ENCODE data around the gene CDH5. TPM values are rescaled to one million over a fixed set of nuclear protein-coding genes. Genes with fewer than 3 reads are reported as not detected.

CDH5 gene
- total and polyA plus RNA-seq, 2 of the 4 experiments (the other 2 are of a cell fraction), result not detected

DNA sequence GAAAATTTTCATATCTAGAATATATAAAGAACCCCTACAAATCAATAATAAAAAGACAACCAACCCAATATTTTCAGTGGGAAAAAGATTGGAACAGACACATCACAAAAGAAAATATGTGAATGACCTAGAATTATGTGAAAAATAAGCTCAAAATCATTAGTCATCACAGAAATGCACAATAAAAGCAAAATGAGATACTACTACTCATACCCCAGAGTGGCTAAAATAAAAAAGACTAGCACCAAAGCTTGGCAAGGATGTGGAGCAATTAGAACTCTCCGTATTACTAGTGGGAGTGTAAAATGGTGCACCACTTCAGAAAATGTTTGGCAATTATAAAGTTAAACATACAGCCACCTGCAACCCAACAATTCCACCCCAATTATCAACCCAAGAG, 48.0 kb upstream of the CDH5 start:
- in situ Hi-C loops (cut with MboI; ENCODE audit: low sequenced_read_pairs), result no loop called here
- no peak overlapping the region for H3K4ac ChIP-seq (ENCODE audit: low read depth, low read length)
- no peaks in the 10 kb centered on the region for H3K36me3 ChIP-seq (ENCODE audit: control insufficient read depth, insufficient read depth, low read length)
- POLR2A ChIA-PET (ENCODE audit: unreplicated experiment), result no interaction called here
- no peak overlapping the region for H2AK9ac ChIP-seq (replicated peaks; ENCODE audit: low read depth, low read length, poor library complexity)
- no peak overlapping the region for H2AK5ac ChIP-seq (ENCODE audit: low read depth, low read length)
- no peak overlapping the region for H2BK20ac ChIP-seq (ENCODE audit: low read depth, low read length)
- H3K4me1 ChIP-seq (ENCODE audit: control insufficient read depth, insufficient read depth, low read length), result no peaks in the 10 kb centered on the region; the same call in 1 of the 2 replicates
- H4K91ac ChIP-seq (ENCODE audit: insufficient read depth, low read depth, low read length), result no peak overlapping the region
- no peak overlapping the region for H3K4me3 ChIP-seq (ENCODE audit: insufficient read depth, low read depth, low read length)
- H3K18ac ChIP-seq (ENCODE audit: low read depth, low read length), result no peak overlapping the region
- H3K9ac ChIP-seq (ENCODE audit: low read depth, low read length), result no peak overlapping the region
- no peaks in the 10 kb centered on the region for H3K9me3 ChIP-seq (ENCODE audit: control insufficient read depth, insufficient read depth, low read length)
- no peak for TF ChIP-seq NFE2L2 (IDR thresholded peaks at IDR 0.05; ENCODE audit: low read depth, low read length)
- no peak for TF ChIP-seq MXI1 (IDR thresholded peaks at IDR 0.05; ENCODE audit: borderline replicate concordance, low read depth, low read length)
- TF ChIP-seq, protein P1, sequence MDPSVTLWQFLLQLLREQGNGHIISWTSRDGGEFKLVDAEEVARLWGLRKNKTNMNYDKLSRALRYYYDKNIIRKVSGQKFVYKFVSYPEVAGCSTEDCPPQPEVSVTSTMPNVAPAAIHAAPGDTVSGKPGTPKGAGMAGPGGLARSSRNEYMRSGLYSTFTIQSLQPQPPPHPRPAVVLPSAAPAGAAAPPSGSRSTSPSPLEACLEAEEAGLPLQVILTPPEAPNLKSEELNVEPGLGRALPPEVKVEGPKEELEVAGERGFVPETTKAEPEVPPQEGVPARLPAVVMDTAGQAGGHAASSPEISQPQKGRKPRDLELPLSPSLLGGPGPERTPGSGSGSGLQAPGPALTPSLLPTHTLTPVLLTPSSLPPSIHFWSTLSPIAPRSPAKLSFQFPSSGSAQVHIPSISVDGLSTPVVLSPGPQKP (IDR thresholded peaks at IDR 0.05; ENCODE audit: borderline replicate concordance, low read depth, low read length), result no peak
- TF ChIP-seq CHD1 (IDR thresholded peaks at IDR 0.05; ENCODE audit: low read depth, low read length), result no peak
- TF ChIP-seq, protein P2, sequence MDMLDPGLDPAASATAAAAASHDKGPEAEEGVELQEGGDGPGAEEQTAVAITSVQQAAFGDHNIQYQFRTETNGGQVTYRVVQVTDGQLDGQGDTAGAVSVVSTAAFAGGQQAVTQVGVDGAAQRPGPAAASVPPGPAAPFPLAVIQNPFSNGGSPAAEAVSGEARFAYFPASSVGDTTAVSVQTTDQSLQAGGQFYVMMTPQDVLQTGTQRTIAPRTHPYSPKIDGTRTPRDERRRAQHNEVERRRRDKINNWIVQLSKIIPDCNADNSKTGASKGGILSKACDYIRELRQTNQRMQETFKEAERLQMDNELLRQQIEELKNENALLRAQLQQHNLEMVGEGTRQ (IDR thresholded peaks at IDR 0.05; ENCODE audit: low read depth, low read length), result no peak
- TF ChIP-seq MAZ (IDR thresholded peaks at IDR 0.05; ENCODE audit: borderline replicate concordance, low read depth, low read length), result no peak
- TF ChIP-seq SMC3 (IDR thresholded peaks at IDR 0.05; ENCODE audit: low read depth, low read length), result no peak
- TF ChIP-seq MAFK (IDR thresholded peaks at IDR 0.05; ENCODE audit: low read depth, low read length), result no peak
- TF ChIP-seq RAD21 (IDR thresholded peaks at IDR 0.05; ENCODE audit: low read length), result no peak
- TF ChIP-seq CEBPB (IDR thresholded peaks at IDR 0.05; ENCODE audit: low read depth, low read length), result no peak
- no peak for TF ChIP-seq RCOR1 (IDR thresholded peaks at IDR 0.05; ENCODE audit: insufficient replicate concordance, low read length)
- no peak for TF ChIP-seq POLR2A (IDR thresholded peaks at IDR 0.05; ENCODE audit: low read depth, low read length)
- no peak overlapping the region for H2BK15ac ChIP-seq (ENCODE audit: low read depth, low read length)
- no peaks in the 10 kb centered on the region for H3K9me1 ChIP-seq (ENCODE audit: insufficient read depth, low read length)
- no CpG with 5 or more reads among the region's 1 CpG for WGBS, 2 experiments (ENCODE audit: extremely low coverage in 2 of 2, insufficient read length in 1 of 2)
- no peaks in the 10 kb centered on the region for H4K20me1 ChIP-seq (ENCODE audit: insufficient read depth, low read length)
- intact Hi-C loops (cut with micrococcal nuclease), result no loop called here
- no peak overlapping the region for H3K23ac ChIP-seq (ENCODE audit: low read depth, low read length)
- no peak overlapping the region for H3K4me2 ChIP-seq (ENCODE audit: low read depth, low read length)
- H2AFZ ChIP-seq (replicated peaks; ENCODE audit: low read length, poor library complexity), result no peak overlapping the region
- H3K56ac ChIP-seq (ENCODE audit: extremely low read depth, insufficient read depth, low read length), result no peak overlapping the region
- no peak overlapping the region for H3K14ac ChIP-seq (replicated peaks; ENCODE audit: low read depth, low read length)
- CTCF ChIA-PET, result no interaction called here
- BruUV-seq (replicated peaks), result no TSS peak
- no peak overlapping the region for H3K27ac ChIP-seq (ENCODE audit: insufficient read depth, low read length)
- no peak overlapping the region for H4K5ac ChIP-seq (ENCODE audit: low read depth, low read length)
- ATAC-seq (ENCODE audit: low read depth), result no peak
- no peak for DNase-seq
- peaks cover 41% of the 10 kb centered on the region for H3K27me3 ChIP-seq (ENCODE audit: control insufficient read depth, insufficient read depth, low read length)
- no peaks in the 10 kb centered on the region for H3K79me1 ChIP-seq (ENCODE audit: low read depth in 1 of 2, low read length in 2 of 2)
- H4K8ac ChIP-seq (ENCODE audit: low read depth in 2 of 2, low read length in 2 of 2), result no peak overlapping the region
- no peak overlapping the region for H2BK5ac ChIP-seq (ENCODE audit: low read depth, low read length, poor library complexity, severe bottlenecking)
- no peak overlapping the region for H2BK120ac ChIP-seq (ENCODE audit: low read depth, low read length)
- dilution Hi-C loops (cut with HindIII; ENCODE audit: low sequenced_read_pairs, unreplicated experiment), result no loop called here

Measured in IMR-90 (cell line).